ENCODE measurements around the gene DPP6.
"Not testable (repeated sequence)": the region's sequence is repeated elsewhere in the genome, so short reads cannot be mapped to it uniquely, and the experiment has no call there.

DPP6 gene

DNA sequence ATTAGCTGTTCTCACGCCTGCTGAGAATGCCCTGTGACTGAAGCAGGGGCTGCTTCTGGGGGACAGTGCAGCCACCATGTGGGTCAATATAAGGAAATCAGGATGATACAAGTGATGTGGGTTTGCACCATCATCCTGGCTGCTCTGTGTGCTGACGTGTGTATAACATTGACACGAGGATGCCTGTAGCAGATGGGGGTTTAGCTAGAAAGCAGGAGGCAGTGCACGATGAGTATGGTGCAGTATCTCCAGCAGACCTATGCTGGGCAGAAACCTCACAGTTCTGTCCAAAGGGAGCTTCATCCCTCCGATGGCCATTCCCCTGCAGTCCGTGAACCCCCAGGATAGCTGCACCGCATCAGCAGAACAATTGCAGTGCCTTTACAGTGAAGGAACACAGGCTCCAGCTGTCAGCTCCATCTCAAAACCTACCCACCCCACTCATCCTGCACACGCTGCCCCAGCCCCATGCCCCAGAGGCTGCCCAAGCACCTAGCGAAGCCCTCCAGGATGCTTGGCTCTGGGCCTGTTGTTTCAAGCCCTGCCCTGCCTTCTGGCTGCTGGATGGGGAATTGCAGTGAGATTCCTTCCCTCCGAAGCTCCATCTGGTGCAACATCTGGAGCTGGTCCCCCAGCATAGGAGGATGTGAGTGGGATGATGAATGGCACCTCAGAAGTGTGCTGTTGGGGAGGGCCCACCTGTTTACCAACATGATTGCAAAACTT, 96.8 kb downstream of the DPP6 start:
- not testable (repeated sequence) for DNase-seq (ENCODE audit: low spot score)

DNA sequence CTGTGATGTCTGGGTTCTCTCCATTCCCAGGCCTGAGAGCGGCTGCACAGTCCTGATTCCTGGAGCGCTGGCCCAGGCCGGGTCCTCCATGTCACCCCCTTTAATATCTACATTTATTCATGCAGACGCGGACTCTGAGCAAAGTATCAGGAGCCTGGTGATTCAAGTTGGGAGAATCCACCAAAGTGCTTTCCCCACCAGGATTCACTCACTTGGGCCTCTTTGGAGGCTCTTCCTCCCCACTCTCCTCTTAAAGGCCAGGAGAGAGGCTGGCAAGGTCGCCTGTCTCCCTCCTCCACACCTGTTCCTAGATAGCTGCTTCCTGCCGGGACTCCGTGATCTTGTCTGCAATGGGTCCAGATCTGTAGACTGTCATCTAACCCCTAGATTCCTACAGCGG, 98.5 kb downstream of the DPP6 start:
- not testable (repeated sequence) for DNase-seq (ENCODE audit: low spot score)

DNA sequence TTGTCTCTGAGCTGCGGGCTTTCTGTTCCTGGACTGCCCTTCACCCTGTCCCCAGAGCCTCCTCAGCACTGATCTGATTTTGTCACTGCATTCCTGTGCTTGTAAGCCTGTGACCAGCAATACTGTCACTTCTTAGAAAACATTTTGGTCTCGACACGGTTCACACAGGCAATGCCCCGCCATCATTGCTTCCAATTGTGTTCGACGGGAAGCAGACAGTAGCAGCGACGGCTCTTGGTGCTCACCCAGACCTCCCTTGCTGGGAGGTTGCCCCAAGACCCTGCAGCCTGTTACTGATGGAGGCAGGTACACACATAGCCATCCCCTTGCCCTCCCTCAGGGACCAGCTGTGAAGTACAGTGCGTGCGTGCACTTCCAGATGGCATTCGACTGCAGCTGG, 99.1 kb downstream of the DPP6 start:
- DNase-seq (ENCODE audit: low spot score) = not testable (repeated sequence)

DNA sequence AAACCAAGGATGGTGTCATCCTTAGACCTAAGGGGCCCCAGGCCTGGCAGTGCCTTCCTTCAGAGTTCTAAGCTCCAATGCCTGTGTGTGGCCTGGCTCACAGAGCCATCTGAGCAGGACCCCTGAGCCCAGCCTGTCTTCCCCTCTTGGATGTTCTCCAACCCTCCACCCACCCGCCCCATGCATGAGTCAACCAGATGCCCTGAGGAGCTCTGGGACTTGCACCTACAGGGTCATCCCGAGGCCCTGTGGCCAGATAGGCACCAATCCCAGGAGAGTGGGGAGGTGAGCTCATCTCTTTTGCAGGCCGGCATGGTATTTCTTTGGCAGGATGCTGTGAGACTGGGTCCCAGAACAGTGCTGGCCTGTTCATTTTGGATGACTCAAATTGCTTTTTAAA, 103.7 kb downstream of the DPP6 start:
- not testable (repeated sequence) for DNase-seq (ENCODE audit: low spot score)

DNA sequence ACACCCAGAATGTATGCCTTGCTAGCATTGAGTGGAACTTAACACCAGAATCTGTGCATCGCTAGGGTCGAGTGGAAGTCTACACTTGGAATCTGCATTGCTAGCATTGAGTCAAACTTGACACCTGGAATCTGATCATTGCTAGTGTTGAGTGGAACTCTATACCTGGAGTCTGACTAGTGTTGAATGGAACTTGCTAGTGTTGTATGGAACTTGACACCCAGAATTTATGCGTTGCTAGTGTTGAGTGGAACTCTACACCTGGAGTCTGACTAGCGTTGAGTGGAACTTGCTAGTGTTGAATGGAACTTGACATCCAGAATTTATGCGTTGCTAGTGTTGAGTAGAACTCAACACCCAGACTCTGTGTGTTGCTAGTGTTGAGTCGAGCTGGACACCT, 110.7 kb downstream of the DPP6 start:
- DNase-seq (ENCODE audit: low spot score) = not testable (repeated sequence)

DNA sequence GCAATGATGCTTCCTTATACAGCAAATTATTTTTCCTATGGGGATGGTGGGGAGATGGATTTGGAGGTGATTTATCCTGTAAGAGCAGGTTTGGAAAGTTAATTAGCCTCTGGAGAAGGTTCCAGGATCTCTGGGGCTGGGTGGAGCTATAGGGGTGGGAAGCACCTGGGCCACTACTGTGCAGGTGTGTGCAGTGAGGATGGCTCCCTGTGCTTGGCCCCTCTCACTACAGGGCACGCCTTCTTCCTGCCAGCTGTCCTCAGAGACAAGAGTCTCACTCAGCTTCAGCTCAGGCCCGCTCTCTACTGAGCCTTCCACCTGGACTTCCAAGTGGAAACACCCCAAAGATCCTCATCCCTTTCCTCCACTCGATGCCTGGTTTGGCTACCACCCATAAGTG, 111.4 kb downstream of the DPP6 start:
- DNase-seq (ENCODE audit: low spot score) = not testable (repeated sequence)

DNA sequence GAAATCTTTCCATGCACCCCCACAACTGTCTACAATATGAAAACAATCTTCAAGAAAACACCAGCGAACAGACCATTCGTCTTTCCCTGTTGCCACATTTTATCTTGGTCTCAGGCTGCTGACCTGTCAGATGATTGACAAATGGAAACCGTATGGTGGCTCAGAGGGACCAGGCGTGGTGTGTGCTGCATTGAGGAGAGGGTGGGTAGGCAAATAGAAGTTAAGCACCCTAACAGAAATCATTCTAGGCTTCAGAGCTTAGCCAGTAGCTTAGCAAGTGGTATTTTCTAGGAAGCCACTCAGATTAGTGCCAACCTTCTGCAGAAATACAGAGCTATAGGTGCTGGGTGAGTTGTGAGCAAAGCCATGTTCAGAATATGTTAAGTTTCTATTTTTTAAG, 114.9 kb downstream of the DPP6 start:
- DNase-seq (ENCODE audit: low spot score) = no peak

DNA sequence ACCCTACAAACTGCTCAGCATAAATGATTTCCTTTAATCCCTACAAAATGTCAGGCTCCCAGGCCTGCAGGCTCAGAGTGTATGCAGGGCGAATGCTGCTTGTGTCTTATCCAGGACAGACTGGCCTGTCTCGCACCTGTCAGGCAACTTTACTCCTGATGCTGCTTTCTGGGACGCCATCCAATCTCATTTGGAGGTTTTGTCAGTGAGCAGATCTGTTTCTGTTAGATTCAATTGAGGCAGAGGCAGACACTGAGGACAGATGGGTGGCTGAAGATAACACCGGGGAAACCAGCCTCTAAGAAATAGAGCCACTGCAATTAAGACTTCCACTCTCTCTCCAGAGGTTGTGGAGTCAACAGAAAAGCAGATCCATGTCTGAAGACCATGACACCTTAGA, 115.6 kb downstream of the DPP6 start:
- DNase-seq (ENCODE audit: low spot score) = peak; percentile 34

DNA sequence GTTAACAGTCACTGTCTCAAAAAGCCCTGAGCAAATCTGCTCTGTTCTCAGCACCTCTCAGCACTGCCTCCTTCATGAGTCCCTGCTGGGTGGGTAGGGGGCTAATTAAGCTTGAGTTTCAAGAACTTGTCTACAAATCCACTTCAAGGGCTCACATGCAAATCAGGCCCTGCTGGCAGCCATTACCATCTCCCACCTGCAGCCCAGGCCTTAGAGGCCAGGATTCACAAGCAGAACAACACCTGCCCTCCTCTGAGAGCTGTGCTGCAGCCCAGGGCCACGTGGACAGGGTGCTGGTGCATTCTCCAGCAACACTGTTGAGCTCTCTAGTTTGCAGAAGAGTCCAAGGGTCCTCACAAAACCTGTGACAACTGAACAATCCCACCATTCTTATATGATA, 119.2 kb downstream of the DPP6 start:
- DNase-seq (ENCODE audit: low spot score) = no peak

DNA sequence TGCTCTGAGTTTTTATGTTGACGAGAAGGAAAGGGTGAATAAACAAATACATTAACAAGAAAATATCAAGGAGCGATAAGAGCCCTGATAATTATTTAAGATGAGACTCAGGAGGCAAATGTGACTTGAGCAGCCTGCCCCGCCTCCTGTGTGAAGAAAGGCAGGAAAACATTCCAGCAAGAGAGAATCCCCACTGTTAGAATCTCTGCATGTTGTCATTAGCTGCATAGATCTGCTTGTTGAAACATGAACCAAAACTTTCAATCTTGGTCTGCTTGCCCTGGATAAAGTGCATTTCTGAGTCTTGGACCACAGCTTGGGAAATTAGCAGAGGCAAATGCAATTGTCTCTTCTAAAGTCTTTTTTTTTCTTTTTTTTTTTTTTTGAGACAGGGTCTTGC, 120.0 kb downstream of the DPP6 start:
- no peak for DNase-seq (ENCODE audit: low spot score)

DNA sequence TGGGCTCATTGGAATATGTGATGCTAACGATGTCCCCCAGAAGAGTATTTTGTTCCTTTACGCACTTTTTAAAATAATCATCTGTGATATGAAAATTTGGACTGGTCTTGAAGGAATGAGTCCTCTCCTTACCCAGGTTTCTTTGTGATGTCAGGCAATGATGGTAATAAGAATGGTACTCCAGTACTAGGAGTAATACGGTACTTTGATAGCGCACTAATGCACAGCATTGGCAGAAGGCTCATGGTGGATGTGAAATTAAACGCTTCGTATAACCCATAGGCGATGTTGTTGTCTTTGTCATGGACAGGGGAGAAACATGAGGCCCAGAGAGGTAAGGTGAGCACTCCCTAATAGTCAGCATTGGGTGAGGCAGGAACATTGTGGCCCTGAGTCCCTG, 125.4 kb downstream of the DPP6 start:
- DNase-seq (ENCODE audit: low spot score) = no peak

DNA sequence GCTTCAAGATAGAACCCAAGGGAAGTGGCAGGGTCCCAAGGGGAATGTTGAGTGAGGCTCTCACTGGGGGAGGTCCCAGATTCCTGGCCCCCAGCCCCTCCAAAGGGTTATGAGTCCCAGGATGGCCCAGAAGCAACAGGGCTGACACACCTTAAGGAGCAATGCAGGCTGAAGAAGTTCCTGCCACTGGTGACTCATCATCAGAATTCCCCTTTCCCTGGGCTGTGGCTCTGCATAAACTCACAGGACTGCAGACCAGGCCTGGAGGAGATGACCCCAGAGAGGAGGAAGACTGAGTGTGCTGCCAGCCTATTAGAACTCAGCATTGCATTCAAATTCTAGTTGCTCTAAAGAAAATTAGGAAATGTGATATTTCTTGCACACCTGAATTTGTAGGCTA, 126.7 kb downstream of the DPP6 start:
- no peak for DNase-seq (ENCODE audit: low spot score)

DNA sequence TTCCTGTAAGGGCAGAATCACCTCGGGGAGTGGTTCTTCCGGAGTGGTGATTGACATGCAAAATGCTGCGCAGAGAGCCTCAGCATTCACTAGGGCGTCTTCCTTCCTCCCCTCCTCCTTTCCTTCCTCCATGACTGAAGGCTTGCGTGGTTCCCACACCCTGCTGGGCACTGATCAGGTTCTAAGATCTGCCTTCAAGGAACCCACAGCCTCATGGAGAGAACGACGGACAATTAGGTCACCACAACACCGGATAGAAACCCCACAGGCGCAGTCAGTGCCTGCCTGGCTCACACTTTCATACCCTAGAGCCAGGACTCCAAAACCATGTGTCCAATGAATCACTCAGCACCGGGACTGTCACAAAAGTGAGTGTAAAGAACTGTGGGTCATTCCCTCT, 131.3 kb downstream of the DPP6 start:
- no peak for DNase-seq (ENCODE audit: low spot score)

DNA sequence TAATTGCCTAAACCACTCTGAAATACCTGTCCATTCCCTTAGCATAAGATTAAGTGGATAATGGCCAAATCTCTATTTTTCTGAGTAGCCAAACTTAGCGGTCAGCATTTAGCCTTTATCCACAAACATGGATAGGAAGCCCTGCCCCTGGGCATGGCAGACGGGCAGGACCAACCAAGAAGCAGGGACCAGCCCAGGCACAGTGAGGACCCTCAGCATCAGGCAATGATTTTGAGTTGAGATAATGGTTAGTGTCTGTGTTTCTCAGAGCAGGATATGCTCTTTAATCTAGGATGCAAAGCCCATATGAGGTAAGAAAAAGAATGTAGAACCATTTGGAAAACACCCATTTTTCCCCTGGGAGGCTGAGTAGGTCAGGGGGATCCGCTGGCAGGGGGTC, 131.7 kb downstream of the DPP6 start:
- DNase-seq (ENCODE audit: low spot score) = no peak

DNA sequence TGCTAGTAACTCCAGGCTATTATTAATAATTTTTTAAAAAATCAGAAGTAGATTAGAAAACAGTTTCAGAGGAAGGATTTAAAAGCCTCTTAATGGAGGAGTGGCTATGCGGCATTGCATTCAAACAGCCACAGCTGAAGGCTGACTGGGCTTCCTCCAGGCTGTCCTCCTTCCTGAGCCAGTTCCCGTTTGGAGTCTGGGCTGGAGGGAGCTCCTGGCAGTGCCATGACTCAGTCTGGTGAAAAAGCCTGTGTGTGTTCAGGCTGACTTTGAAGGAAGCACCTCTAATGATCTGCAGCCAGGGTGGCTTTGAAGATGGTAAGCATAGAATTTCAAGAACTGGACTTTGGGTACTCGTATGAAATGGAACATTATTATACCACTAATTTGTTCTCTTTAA, 134.6 kb downstream of the DPP6 start:
- DNase-seq (ENCODE audit: low spot score) = no peak

DNA sequence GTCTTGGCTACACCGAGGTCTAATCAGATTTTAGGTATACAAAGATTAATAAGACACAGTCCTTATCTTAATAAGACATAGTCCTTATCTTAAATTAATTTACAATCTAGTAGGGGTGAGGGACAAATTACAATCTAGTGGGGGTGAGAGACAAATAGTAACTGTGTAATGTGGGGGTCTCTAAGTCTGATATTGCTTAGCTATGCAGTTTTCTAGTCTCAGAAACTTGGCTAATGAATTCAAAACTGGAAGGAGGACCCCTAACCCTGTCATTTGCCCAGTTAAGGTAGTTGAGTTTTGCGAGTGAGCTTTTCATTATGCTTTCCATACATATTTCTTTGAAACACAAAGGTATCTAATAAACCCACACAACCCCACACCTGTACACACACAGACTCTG, 136.1 kb downstream of the DPP6 start:
- no peak for DNase-seq (ENCODE audit: low spot score)

DNA sequence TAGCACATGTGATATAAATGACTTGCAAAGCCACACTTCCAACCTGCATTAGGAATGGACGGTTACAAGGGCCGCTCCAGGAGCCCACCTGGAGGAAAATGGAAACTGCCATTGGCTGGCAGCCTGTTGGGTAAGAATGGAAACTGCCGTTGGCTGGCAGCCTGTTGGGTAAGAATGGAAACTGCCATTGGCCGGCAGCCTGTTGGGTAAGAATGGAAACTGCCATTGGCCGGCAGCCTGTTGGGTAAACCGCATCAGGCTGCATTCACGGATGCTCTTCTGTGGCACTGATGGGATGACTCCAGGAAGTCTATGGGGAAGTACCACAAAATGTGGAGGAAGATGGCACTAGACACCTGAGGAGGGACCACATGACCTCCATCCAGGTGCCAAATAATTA, 143.1 kb downstream of the DPP6 start:
- no peak for DNase-seq (ENCODE audit: low spot score)

DNA sequence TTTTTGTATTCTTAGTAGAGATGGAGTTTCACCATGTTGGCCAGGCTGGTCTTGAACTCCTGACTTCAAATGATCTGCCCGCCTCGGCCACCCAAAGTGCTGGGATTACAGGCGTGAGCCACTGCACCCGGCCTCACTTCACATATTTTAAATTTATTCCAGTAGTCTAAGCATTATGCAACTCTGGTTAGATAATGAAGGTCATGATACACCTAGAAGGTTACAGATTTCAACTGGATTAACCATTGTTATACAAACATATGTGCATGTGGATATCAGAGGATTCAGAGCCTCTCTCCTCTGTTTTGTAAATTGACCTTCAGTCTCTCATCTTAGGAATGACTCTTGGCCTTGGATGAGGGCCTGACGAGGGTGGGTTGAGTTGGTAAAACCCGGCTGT, 146.3 kb downstream of the DPP6 start:
- DNase-seq (ENCODE audit: low spot score) = no peak

DNA sequence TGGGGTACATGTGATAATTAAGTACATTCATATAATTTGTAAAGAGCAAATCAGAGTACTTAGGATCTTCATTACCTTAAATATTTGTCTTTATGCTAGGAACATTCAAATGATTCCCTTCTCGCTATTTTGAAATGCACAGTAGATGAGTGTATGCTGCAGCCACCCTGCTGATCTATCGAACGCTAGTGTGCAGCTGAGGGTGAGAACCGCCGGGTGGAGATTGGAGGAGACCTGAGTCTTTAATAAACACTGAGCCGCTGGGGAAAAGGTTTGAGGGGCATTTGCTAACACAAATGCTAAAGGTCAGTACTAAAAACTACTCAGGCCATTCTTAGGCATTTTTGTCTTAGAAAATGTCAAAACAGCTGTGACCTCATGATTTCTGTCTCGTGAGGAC, 148.0 kb downstream of the DPP6 start:
- no peak for DNase-seq (ENCODE audit: low spot score)

DNA sequence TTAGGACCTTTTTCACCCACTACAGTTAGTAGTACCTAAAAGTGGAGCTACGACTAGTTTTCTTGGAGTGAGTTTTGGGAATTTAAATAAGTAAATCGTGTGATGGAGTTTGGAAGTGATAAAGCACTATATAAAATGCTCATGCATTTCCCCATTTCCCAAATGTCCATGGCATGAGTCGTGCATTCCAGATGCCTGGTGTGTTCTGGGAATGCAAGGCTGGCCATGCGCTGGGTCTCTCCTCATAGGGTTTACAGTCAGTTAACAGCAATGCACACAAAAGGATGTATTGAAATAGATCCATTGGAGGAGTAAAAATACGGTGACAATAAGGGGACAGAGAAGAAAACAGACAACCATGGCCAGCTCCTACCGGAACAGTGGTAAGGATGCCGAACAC, 149.8 kb downstream of the DPP6 start:
- DNase-seq (ENCODE audit: low spot score) = no peak

DNA sequence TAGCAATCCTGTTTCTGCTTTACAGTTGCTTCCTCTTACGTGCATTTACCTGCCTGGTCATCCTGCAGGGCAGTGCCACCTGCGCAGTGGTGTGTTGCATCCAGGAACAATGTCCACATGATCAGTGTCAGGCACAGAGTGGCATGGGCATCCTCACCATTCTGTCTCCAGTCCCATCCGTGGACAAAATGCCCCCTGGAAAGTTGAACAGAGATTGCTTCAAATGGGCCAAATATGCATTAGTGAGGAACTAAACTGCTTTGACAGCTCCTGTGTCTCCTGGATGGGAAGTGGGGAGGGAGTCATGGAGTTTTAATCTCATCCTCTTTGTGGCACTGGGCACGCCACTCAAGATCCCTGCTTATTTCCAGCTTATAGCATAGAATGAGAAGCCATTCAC, 151.8 kb downstream of the DPP6 start:
- DNase-seq (ENCODE audit: low spot score) = no peak

DNA sequence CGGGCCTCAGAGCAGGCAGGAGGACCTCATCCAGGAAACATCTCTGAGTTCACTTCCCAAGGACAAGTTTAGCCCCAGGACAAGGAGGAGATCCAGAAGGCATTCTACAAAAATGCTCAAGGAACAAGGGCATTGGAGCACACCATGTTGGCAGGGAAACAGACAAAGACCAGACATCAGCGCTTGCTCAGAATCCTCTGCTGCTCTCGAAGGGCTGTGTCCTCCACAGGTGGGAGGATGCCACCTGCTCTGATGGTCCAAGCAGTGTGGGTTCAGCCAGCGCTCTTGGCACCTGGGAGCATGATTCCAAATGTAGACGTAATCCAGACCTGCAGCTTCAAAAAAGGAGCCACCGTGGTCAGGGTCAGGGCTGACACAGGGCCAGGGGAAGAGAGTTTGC, 160.7 kb downstream of the DPP6 start:
- DNase-seq (ENCODE audit: low spot score) = no peak

DNA sequence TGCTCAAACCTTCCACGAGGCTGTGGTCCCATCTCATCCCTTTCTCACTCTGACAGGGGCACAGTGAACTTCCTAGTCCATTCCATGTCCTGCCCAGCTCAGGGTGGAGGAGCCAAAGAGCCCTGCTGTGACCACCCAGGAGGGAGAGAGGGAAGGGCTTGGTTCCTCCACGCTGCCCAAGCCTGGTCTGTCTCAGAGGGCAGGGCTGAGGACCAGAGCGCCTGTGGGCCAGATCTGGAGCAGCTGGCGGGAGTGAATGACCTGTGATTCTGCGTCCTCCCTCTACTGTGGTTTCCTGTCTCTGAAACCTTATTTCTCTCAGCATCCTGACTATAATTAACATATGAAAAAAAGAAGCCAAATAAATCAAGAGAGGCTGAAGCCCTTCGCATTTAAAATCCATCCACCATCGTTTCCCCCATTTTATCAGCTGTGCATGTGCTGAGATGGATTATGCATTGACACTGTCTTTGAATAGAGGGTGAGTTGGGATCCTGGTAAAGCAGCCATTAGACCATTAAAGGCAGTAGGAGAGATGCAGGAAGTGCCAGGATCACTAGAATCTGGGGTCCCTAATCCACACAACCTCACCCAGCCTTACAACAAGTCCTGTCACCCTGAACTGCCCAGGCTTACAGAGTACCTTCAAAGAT, 165.6 kb downstream of the DPP6 start:
- DNase-seq (ENCODE audit: low spot score) = no peak

DNA sequence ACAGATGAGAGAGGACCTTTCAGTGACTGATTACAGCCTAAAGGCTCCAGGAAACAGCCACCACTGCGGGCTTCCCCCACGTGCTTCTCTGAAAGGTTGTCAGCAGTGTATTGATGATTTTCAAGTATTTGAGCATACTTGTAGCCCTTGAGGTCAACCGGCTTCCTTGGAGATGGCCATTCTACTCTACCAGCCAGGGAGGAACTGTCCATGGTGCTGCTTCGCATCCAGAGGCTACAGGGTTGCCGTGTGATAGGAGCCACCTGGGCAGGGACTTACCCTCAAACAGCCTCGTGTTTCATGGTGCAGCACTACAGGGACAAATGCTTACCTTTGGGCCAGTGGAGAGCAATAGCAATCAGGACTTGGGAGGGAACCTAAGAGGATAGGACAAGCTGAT, 179.5 kb downstream of the DPP6 start:
- no peak for DNase-seq (ENCODE audit: low spot score)

All from Ammon's horn (tissue), 1 donor.